HG02852 (cell line): Measurements from ENCODE around the gene TXLNG.
"Not testable (repeated sequence)": the region's sequence is repeated elsewhere in the genome, so short reads cannot be mapped to it uniquely, and the experiment has no call there.

ENCODE experiments used
- ATAC-seq: cut with Tn5 transposase; IDR thresholded peaks from one replicate; pipeline ENCODE4 v1.9.1; 2021; ENCODE audit warnings: mild to moderate bottlenecking, moderate library complexity; ENCODE audit not compliant: unreplicated experiment

TXLNG gene

DNA sequence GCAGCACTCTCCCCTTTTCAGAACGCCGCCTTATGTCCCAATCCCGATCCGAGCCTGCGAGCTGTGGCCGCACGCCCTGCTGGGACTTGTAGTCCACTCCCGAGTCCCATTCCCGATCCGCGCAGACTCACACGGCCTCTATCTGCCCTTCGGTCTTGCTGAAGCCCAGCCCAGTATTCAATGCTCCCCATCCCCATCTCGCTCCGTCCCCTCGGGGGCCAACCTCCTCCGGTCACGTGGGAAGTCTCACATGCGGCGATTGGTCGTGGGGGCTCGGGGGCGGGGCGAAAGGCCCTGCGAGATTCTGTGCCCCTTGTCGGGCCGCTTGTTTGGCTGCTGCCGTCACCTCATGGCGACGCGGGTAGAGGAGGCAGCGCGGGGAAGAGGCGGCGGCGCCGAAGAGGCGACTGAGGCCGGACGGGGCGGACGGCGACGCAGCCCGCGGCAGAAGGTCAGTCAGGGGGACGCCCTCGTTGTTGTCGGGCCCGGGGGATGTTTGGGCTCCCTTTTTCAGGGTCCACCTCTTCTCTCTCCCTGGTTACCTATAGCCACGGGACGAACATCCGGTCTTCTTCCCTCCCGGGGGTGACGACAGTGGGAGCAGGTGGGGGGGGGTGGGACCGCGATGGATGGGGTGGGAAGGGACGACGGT, at the start of gene TXLNG:
Gene TXLNG, plus strand, starts transcription at position 328 of the 652 bp plus-strand sequence. Its CDS starts 22 bp downstream, at position 350.
- peak; percentile 99 for ATAC-seq

DNA sequence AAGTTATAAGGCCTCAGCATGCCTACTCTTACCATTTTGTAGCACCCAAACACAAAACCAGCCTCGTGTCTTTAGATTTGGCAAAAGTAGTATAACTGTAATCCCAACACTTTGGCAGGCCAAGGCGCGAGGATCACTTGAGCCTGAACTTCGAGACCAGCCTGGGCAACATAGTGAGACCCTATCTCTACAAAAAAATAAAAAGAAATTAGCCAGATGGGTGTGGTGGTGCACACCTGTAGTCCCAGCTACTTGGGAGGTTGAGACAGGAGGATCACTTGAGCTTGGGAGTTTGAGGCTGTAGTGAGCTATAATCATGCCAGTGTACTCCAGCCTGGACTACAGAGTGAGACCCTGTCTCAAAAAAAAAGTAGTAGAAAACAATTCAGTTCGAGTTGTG, 49.2 kb upstream of the TXLNG start:
- ATAC-seq: no peak

- ATAC-seq: no peak
These were observed 46.7 kb upstream of the TXLNG start for GRCh38 chrX:16739574-16739973.

DNA sequence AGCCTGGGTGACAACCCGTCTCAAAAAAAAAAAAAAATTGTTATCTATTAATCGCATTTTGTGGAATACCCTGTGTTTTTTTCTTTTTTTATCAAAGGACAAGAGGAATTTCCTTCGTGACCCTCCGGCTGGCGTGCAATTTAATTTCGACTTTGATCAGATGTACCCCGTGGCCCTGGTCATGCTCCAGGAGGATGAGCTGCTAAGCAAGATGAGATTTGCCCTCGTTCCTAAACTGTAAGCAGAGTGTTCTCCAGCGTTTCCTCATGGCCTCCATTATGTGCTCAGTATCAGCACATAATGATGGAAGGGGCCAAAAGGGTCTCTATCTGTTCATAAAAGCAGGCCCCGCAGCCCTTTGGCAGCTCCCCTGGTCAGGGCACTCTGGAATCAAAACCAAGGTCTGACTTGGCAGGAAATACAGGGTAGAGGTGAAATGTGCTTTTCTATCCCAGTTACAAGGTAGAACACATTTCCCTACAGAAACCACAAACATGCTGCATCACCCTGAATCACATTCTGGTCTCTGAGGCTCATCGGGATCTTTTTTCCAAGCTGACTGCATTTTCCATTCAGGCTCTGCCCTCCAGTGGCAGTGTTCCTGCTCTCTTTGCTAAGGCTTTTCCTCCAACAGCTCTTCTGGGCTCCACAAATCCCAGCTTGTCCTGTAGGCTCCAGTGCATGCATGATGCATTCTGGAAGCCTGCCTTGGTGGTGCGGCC, 42.5 kb upstream of the TXLNG start:
- no peak for ATAC-seq

DNA sequence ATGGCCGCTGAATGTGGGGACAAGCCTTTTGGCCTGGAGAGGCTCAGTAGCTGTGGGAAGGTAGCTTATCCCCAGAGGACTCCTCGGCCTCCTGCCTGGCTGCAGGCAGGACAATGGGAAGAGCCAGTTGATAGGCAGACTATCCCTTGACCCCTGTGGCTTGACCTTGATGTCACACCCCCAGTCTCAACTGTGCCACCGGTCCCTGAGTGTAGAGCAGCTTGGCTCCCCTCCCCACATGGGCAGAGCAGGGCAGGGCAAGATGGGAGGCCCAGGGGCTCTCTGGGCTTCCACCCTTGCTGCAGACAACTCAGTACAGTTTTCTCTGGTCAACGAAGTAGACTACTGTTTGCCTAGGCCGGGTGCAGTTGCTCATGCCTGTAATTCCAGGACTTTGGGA, 41.2 kb upstream of the TXLNG start:
- ATAC-seq: no peak

DNA sequence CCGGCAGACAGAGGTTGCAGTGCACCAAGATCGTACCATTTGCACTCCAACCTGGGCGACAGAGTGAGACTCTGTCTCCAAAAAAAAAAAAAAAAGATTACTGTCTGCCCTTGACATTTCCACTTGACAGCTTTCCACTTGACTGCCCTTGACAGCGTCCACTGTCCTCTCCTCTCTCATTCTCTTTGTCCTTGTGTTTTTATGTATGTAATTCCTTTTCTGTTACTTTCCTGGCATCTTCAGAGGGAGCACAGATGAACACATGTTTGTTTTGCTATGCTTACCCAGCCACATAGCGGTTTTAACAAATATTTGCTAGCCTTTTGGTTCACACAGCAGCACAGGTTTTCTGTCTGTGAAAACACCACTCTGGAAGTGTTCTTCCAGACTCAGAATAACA, 40.6 kb upstream of the TXLNG start:
- ATAC-seq: no peak

GRCh38 chrX:16748425-16748824, 37.8 kb upstream of the TXLNG start:
- ATAC-seq: no peak

DNA sequence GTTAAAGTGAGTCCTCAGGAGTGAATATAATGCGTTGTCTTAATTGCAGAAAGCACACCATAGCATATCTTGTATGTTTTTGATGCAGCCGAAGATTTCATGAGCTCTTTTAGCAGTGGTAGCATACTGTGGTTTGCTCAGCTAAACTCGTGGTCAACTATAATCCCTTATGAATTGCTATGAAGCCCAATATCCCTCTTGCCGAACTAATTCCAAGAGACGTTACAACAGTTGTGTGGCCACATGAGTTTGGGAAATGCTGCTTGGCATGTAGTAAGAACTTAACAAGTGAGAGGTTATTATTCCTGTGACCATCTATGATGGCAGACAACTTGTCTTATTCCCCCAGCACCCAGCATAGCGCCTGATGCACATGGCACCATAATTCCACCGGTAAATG, 36.1 kb upstream of the TXLNG start:
- no peak for ATAC-seq

DNA sequence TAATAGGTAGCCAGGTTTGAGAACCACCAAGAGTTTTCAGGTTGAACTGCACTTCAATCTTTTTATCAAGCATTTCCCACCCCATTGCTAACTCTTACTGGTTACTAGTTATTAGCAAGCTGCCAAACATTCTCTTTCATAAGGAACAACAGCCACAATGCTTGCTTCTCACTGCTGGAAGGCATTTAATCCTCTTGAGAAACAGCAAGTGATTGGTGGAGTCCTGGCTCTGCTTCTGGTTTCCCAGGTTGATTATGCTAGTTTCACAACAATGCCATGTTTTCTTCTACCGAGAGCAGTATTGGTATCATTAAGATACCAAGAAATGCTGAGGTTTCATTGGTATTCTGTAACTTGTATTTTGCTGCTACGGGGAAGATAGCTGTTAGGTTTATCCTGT, 32.2 kb upstream of the TXLNG start:
- no peak for ATAC-seq

DNA sequence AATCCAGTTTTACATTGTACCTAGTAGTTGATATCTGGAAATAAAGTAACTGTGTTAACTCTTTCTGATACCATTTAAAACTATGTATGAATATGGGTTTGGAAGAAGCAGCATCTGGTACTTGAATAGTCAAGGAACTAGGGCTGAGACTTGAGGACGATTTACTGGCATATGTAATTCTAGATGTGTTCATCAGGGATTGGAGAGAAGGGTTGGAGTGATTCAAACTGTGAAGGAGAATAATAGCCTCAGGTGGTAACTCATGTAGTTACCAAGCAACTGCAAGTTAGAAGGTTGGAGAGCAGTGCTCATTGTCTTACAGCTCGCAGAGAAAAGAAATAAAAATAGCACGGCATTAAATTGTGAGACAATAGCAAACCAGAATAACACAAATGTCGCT, 29.5 kb upstream of the TXLNG start:
- no peak for ATAC-seq

- not testable (repeated sequence) for ATAC-seq
These were observed 24.8 kb upstream of the TXLNG start for GRCh38 chrX:16761500-16761899.

- ATAC-seq: no peak
These were observed 23.7 kb upstream of the TXLNG start for GRCh38 chrX:16762579-16762978.

DNA sequence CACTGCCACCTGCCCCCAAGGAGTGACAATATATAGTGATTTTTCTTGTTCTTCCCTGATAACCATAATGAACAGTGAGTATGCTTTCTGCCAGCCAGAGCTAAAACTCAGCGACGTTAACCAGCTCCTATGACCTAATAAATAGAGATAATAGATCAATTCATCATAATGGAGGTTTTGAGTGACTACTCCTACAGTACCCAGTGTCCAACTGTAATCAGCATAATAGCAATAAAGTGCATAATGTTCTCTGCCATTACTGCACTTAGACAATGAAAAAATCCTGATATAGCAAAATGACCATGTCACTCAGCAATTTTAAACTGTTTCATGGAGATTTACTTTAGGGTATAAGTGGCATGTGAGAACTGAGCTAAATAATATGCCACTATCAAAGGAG, 20.7 kb upstream of the TXLNG start:
- ATAC-seq: no peak

DNA sequence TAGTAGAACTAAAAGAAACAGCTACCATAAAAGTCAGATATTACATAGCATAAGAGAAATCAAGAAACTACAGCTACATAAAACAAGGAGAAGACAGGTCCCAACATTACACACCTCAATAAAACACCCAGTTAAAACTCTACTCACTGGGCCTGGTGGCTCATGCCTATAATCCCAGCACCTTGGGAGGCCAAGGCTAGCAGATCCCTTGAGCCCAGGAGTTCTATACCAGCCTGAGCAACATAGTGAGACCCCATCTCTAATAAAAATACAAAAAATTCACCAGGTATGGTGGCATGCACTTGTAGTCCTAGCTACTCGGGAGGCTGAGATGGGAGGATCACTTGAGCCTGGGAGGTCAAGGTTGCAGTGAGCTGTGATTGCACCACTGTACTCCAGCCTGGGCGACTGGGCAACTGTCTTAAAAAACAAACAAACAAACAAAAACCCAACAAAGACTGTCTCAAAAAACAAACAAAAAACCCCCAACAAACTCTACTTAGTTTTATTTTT, 15.2 kb upstream of the TXLNG start:
- no peak for ATAC-seq

DNA sequence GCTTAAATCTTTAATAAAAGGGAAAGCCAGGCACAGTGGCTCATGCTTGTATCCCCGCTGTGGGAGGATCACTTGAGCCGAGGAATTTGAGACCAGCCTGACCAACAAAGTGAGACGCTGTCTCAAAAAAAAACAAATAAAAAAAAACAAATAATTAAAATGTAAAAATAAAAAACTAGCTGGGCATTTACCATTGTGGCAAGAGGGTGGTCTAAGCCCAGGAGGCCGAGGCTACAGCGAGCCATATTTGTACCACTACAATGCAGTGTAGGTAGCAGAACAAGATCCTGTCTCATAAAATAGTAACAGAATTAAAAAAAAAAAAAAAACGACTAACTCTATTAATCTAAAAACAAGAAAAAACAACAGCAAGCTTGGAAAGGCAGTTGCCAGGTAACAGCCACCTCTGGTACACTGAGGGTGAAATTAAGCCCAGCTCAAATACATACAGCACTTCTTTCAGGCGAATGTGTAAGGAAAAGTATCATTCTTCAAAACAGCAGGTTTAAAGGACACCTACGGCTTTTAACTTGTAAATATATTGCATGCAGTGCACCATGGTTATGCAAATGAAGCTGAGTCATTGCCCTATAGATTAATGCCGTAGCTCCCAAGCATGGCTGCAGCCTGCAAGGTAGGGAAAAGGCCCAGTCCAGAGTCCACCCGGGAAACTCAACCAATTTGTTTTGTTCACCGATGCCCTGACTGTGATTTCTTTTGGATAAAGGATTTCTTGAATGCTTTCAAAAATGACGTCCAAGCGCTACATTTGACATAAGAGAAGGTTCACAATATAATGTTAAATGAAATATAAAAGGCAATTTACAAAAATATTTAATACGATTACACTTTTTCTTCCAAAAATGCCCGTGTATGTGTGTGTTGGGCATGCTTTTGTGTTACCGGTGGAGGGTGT, 14.5 kb upstream of the TXLNG start:
- ATAC-seq: no peak

DNA sequence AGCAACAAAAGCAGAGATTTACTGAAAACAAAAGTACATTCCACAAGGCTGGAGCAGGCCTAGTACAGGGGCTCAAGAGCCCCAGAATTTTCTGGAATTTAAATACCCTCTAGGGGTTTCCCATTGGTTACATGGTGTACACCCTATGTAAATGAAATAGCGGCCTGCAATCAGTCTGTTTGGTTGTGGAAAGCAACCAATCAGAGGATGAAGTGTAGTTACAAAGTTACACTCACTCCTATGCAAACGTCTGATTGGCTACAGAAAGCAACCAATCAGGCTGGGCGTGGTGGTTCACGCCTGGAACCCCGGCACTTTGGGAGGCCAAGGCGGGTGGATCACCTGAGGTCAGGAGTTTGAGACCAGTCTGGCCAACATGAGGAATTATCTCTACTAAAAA, 13.8 kb upstream of the TXLNG start:
- no peak for ATAC-seq

DNA sequence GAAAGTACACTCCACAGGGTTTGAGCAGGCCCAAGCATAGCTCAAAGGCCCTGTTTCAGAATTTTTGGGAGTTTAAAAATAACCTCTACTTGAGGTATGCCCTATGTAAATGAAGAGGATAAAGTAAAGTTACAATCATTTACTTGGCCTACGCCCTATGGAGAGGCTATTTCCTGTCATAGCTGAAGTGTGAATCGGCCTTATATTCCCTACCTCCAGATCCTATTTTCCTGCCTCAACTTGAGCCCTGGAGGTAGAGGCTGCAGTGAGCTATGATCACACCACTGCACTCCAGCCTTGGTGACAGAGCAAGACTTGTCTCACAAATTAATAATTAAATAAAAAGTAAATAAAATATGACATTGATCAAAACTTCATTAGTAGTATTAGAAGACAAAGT, 11.5 kb upstream of the TXLNG start:
- ATAC-seq: no peak

GRCh38 chrX:16778545-16778944, 7.7 kb upstream of the TXLNG start:
- ATAC-seq: no peak

- no peak for ATAC-seq
These were observed 7.3 kb upstream of the TXLNG start for GRCh38 chrX:16778993-16779392.

DNA sequence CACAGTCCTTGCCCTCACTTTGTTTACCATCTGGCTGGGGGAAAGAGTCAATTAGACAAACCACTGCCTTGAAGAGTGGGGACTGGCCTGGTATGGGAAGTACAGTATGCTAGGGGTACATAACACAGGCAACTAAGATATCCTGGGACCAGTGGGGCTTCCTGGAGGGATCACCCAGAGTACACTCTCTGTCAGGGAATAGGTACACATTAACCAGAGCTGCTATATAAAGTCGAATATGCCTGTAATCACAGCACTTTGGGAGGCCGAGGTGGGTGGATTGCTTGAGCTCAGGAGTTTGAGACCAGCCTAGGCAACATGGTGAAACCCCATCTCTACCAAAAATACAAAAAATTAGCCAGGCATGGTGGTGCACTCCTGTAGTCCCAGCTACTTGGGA, 6.5 kb upstream of the TXLNG start:
- ATAC-seq: not testable (repeated sequence)

GRCh38 chrX:16783452-16783851, 2.8 kb upstream of the TXLNG start:
- ATAC-seq: no peak
